WERI-Rb-1 (cell line): ENCODE results near the gene CTDSPL.
A peak's percentile ranks its signal among the peaks of the same experiment; 100 is the strongest.

ENCODE experiments used
- DNase-seq: peaks from one replicate; pipeline ENCODE4 v3.0.0-alpha.2; 2020
- H3K27ac ChIP-seq: fragments of 250-450 bp; sonication (Bioruptor Pico); 2 replicates; pipeline ENCODE4 v1.5.1; 2020; ENCODE audit warnings: mild to moderate bottlenecking, moderate library complexity
- H3K27me3 ChIP-seq: fragments of 250-450 bp; sonication (Bioruptor Pico); 2 replicates; pipeline ENCODE4 v1.5.1; 2021; ENCODE audit warnings: mild to moderate bottlenecking, low read depth, moderate library complexity; ENCODE audit not compliant: insufficient read depth, severe bottlenecking
- H3K36me3 ChIP-seq: fragments of 250-450 bp; sonication (Bioruptor Pico); 2 replicates; pipeline ENCODE4 v1.5.1; 2020; ENCODE audit warnings: mild to moderate bottlenecking, moderate library complexity
- H3K4me3 ChIP-seq: 2 replicates; pipeline ENCODE4 v1.5.1; 2011; ENCODE audit warnings: low read depth, mild to moderate bottlenecking, control low read depth, low read length
- H3K9me3 ChIP-seq: fragments of 250-450 bp; sonication (Bioruptor Pico); 2 replicates; pipeline ENCODE4 v1.5.1; 2021; ENCODE audit warnings: mild to moderate bottlenecking, moderate library complexity; ENCODE audit not compliant: severe bottlenecking
- TF ChIP-seq, protein P1 (sequence below): IDR thresholded peaks from 2 replicates; pipeline ENCODE4 v1.5.1; 2011; ENCODE audit warnings: low read depth, mild to moderate bottlenecking, control low read depth, inconsistent platforms, low read length

Gene CTDSPL

DNA sequence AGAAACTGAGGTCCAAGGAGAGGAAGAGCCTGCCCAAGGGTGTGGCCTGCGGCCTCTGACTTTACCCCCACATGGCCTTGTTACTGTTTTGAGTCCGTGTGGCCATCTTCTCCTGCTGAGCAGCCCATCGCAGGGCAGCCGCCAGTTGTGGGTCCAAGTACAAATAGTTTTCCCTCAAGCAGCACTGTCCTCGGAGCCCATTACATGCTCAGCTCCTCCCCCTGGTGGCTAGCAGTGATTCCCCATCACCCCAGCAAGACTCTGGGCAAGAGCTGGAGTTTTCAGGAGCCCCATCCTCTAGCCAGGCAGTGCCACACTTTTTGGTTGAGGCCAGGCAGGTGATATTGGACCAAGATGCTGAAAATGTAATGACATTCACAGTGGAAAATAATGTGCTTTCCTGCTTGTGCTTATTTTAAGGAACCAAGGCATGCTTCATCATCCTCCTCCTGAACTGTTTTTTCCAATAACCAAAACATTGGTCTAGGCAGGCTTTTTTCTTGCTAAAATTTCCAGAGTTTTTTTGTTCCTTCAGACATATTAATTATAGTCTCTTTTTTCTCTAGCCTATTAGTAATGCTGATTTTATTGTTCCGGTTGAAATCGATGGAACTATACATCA lies 105.7 kb downstream of the CTDSPL start:
- TF ChIP-seq, protein P1, sequence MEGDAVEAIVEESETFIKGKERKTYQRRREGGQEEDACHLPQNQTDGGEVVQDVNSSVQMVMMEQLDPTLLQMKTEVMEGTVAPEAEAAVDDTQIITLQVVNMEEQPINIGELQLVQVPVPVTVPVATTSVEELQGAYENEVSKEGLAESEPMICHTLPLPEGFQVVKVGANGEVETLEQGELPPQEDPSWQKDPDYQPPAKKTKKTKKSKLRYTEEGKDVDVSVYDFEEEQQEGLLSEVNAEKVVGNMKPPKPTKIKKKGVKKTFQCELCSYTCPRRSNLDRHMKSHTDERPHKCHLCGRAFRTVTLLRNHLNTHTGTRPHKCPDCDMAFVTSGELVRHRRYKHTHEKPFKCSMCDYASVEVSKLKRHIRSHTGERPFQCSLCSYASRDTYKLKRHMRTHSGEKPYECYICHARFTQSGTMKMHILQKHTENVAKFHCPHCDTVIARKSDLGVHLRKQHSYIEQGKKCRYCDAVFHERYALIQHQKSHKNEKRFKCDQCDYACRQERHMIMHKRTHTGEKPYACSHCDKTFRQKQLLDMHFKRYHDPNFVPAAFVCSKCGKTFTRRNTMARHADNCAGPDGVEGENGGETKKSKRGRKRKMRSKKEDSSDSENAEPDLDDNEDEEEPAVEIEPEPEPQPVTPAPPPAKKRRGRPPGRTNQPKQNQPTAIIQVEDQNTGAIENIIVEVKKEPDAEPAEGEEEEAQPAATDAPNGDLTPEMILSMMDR = peak; percentile 92
- peak; percentile 69 for DNase-seq
- Histone ChIP-seq H3K27me3 (no peaks in the 10 kb centered on the region), H3K27ac (no peak overlapping the region), H3K4me3 (no peak overlapping the region), H3K9me3 (no peaks in the 10 kb centered on the region), H3K36me3 (no peaks in the 10 kb centered on the region)

GRCh38 chr3:37968199-37968598 lies 106.5 kb downstream of the CTDSPL start:
- H3K27me3 ChIP-seq = no peaks in the 10 kb centered on the region
- TF ChIP-seq, protein P1 = no peak
- H3K27ac ChIP-seq = no peak overlapping the region
- no peaks in the 10 kb centered on the region for H3K36me3 ChIP-seq
- H3K9me3 ChIP-seq = no peaks in the 10 kb centered on the region
- DNase-seq = no peak
- H3K4me3 ChIP-seq = no peak overlapping the region

DNA sequence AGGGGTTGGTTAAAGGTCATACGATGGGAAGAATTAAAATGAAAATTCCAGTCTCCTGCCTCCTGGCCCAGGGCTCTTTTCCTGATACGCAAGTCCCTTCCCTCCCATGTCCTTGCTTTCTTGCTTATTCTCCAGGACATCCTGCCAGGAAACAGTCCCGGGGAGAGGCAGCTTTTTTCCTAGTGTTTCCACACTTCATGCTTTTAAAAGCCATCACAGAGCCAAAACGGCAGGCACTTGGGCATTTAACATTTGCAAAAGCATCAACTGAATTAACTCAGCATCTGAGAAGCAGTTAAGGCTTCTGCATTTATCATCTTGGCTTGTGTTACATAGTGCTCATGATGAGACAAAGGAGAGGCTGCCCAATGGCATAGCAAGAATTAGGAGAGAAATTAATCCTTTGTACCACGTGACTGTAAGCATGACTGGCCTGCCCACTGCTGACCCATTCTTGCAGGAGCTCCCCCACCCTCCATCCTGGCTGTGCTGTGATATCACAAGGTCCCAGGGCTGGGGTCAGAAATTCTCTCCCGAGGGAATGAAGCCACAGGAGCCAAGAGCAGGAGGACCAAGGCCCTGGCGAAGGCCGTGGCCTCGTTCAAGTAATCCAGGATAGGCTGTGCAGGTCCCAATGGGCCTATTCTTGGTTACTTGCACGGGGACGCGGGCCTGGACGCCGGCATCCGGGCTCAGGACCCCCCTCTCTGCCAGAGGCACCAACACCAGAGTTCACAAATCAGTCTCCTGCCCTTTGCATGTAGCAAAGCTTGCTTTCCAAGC lies 107.3 kb downstream of the CTDSPL start:
- H3K27me3 ChIP-seq = no peaks in the 10 kb centered on the region
- H3K27ac ChIP-seq = no peak overlapping the region
- no peaks in the 10 kb centered on the region for H3K36me3 ChIP-seq
- H3K4me3 ChIP-seq = no peak overlapping the region
- DNase-seq = no peak
- H3K9me3 ChIP-seq = no peaks in the 10 kb centered on the region
- TF ChIP-seq, protein P1 = no peak

GRCh38 chr3:37969596-37970100 lies 108.0 kb downstream of the CTDSPL start:
- TF ChIP-seq, protein P1 = no peak
- H3K4me3 ChIP-seq = no peak overlapping the region
- no peaks in the 10 kb centered on the region for H3K36me3 ChIP-seq
- H3K27me3 ChIP-seq = no peaks in the 10 kb centered on the region
- H3K27ac ChIP-seq = no peak overlapping the region
- DNase-seq = no peak
- no peaks in the 10 kb centered on the region for H3K9me3 ChIP-seq

- no peak overlapping the region for H3K27ac ChIP-seq
- no peaks in the 10 kb centered on the region for H3K27me3 ChIP-seq
- no peak for DNase-seq
- no peaks in the 10 kb centered on the region for H3K9me3 ChIP-seq
- peaks cover 6% of the 10 kb centered on the region for H3K36me3 ChIP-seq
- H3K4me3 ChIP-seq = no peak overlapping the region
- TF ChIP-seq, protein P1 = no peak
These were observed 109.1 kb downstream of the CTDSPL start for GRCh38 chr3:37970802-37971201.
